H9 (cell line): ENCODE data around the gene ITK. TPM values are rescaled to one million over a fixed set of nuclear protein-coding genes. Genes with fewer than 3 reads are reported as not detected.
A peak's percentile ranks its signal among the peaks of the same experiment; 100 is the strongest.

Experiments
- DNase-seq: peaks from one replicate; pipeline ENCODE4 v3.0.0-alpha.2; 2017
- H2AFZ ChIP-seq: one replicate; pipeline ENCODE4 v1.6.1; 2013; ENCODE audit warnings: mild to moderate bottlenecking, low read length, control low read depth, moderate library complexity
- H2AK5ac ChIP-seq: 2 replicates; pipeline ENCODE4 v1.6.1; 2013; ENCODE audit warnings: low read length, control low read depth, mixed read lengths; ENCODE audit not compliant: insufficient read length
- H2BK120ac ChIP-seq: one replicate; pipeline ENCODE4 v1.6.1; 2013; ENCODE audit warnings: low read depth, mild to moderate bottlenecking, low read length, control low read depth, inconsistent platforms; ENCODE audit not compliant: poor library complexity, severe bottlenecking
- H2BK12ac ChIP-seq: 2 replicates; pipeline ENCODE4 v1.6.1; 2013; ENCODE audit warnings: low read length, control low read depth, mixed read lengths, low read depth; ENCODE audit not compliant: insufficient read length
- H2BK15ac ChIP-seq: 2 replicates; pipeline ENCODE4 v1.6.1; 2013; ENCODE audit warnings: low read depth, low read length, control low read depth
- H2BK20ac ChIP-seq: one replicate; pipeline ENCODE4 v1.6.1; 2013; ENCODE audit warnings: low read depth, mild to moderate bottlenecking, low read length, control low read depth, inconsistent platforms; ENCODE audit not compliant: poor library complexity, severe bottlenecking
- H2BK5ac ChIP-seq: 2 replicates; pipeline ENCODE4 v1.6.1; 2013; ENCODE audit warnings: low read length, control low read depth, mixed read lengths; ENCODE audit not compliant: insufficient read length
- H3K14ac ChIP-seq: 2 replicates; pipeline ENCODE4 v1.6.1; 2013; ENCODE audit warnings: low read length, control low read depth; ENCODE audit not compliant: insufficient read depth
- H3K18ac ChIP-seq: 2 replicates; pipeline ENCODE4 v1.6.1; 2013; ENCODE audit warnings: low read depth, mild to moderate bottlenecking, mixed read lengths, low read length, control low read depth; ENCODE audit not compliant: insufficient read length
- H3K23ac ChIP-seq: 2 replicates; pipeline ENCODE4 v1.6.1; 2013; ENCODE audit warnings: low read length, control low read depth, mixed read lengths, low read depth; ENCODE audit not compliant: insufficient read length
- H3K23me2 ChIP-seq: 2 replicates; pipeline ENCODE4 v1.6.1; 2013; ENCODE audit warnings: low read depth, mild to moderate bottlenecking, mixed read lengths, low read length, control low read depth; ENCODE audit not compliant: insufficient read length, poor library complexity, severe bottlenecking
- H3K27ac ChIP-seq: 2 replicates; pipeline ENCODE4 v1.5.1; 2013; ENCODE audit warnings: low read length, control low read depth, mixed read lengths, low read depth; ENCODE audit not compliant: insufficient read length
- H3K27me3 ChIP-seq: 2 replicates; pipeline ENCODE4 v1.6.1; 2013; ENCODE audit warnings: low read length, control low read depth, inconsistent platforms; ENCODE audit not compliant: insufficient read depth
- H3K4ac ChIP-seq: 2 replicates; pipeline ENCODE4 v1.6.1; 2013; ENCODE audit warnings: low read depth, mild to moderate bottlenecking, control low read depth, inconsistent platforms, low read length, moderate library complexity
- H3K4me1 ChIP-seq: 2 replicates; pipeline ENCODE4 v1.6.1; 2013; ENCODE audit warnings: low read length, control low read depth, inconsistent platforms; ENCODE audit not compliant: insufficient read depth
- H3K4me2 ChIP-seq: 2 replicates; pipeline ENCODE4 v1.6.1; 2013; ENCODE audit warnings: low read length, control low read depth, mixed read lengths; ENCODE audit not compliant: insufficient read length, insufficient read depth
- H3K56ac ChIP-seq: 2 replicates; pipeline ENCODE4 v1.6.1; 2013; ENCODE audit warnings: low read depth, mild to moderate bottlenecking, mixed read lengths, low read length, control low read depth; ENCODE audit not compliant: insufficient read length
- H3K79me1 ChIP-seq: 2 replicates; pipeline ENCODE4 v1.6.1; 2013; ENCODE audit warnings: low read depth, mild to moderate bottlenecking, moderate library complexity, low read length, control low read depth, inconsistent platforms; ENCODE audit not compliant: insufficient read depth, poor library complexity, severe bottlenecking
- H3K79me2 ChIP-seq: 2 replicates; pipeline ENCODE4 v1.6.1; 2013; ENCODE audit warnings: low read length, control low read depth, inconsistent platforms; ENCODE audit not compliant: insufficient read depth
- H3K9ac ChIP-seq: 2 replicates; pipeline ENCODE4 v1.6.1; 2013; ENCODE audit warnings: low read length, control low read depth, mixed read lengths; ENCODE audit not compliant: insufficient read length; ENCODE audit errors: extremely low read depth
- H3K9me3 ChIP-seq: one replicate; pipeline ENCODE4 v1.6.1; 2013; ENCODE audit warnings: low read depth, low read length, inconsistent platforms; ENCODE audit not compliant: control insufficient read depth
- H3T11ph ChIP-seq: one replicate; pipeline ENCODE4 v1.6.1; 2013; ENCODE audit warnings: mild to moderate bottlenecking, low read length, control low read depth, inconsistent platforms
- H4K20me1 ChIP-seq: one replicate; pipeline ENCODE4 v1.6.1; 2013; ENCODE audit not compliant: control insufficient read depth, insufficient read length, insufficient read depth
- H4K5ac ChIP-seq: 2 replicates; pipeline ENCODE4 v1.6.1; 2013; ENCODE audit warnings: low read depth, mild to moderate bottlenecking, mixed read lengths, low read length, control low read depth; ENCODE audit not compliant: insufficient read length
- H4K8ac ChIP-seq: replicated peaks from 2 replicates; pipeline ENCODE4 v1.6.1; 2013; ENCODE audit warnings: low read length, control low read depth, mixed read lengths, low read depth; ENCODE audit not compliant: insufficient read length
- H4K91ac ChIP-seq: 2 replicates; pipeline ENCODE4 v1.6.1; 2013; ENCODE audit warnings: low read depth, mild to moderate bottlenecking, moderate library complexity, mixed read lengths, low read length, control low read depth; ENCODE audit not compliant: insufficient read length
- H3K27ac Mint-ChIP-seq, 3 experiments: 2 replicates in 2 of 3; 3 replicates in 1 of 3; pipeline ENCODE4 v1.8.0; 2020 to 2021; ENCODE audit warnings: mixed read lengths in 3 of 3, mild to moderate bottlenecking in 1 of 3, moderate library complexity in 1 of 3
- H3K27me3 Mint-ChIP-seq: 2 replicates; pipeline ENCODE4 v1.8.0; 2021; ENCODE audit warnings: low read depth, mild to moderate bottlenecking, moderate library complexity, mixed read lengths
- H3K36me3 Mint-ChIP-seq, 3 experiments: 2 replicates in 2 of 3; 3 replicates in 1 of 3; pipeline ENCODE4 v1.8.0; 2020 to 2021; ENCODE audit warnings: low read depth in 3 of 3, mixed read lengths in 3 of 3; ENCODE audit not compliant: insufficient read depth in 1 of 3
- H3K4me1 Mint-ChIP-seq, 2 experiments: 2 replicates each; pipeline ENCODE4 v1.8.0; 2020; ENCODE audit warnings: mixed read lengths in 2 of 2
- H3K4me3 Mint-ChIP-seq, 2 experiments: 2 replicates in 1 of 2; 3 replicates in 1 of 2; pipeline ENCODE4 v1.8.0; 2020 to 2021; ENCODE audit warnings: mild to moderate bottlenecking in 2 of 2, mixed read lengths in 2 of 2, moderate library complexity in 1 of 2
- H3K9me3 Mint-ChIP-seq, 2 experiments: 2 replicates in 1 of 2; 3 replicates in 1 of 2; pipeline ENCODE4 v1.8.0; 2020; ENCODE audit warnings: mild to moderate bottlenecking in 2 of 2, mixed read lengths in 2 of 2, moderate library complexity in 1 of 2
- WGBS: extraction: QIAGEN DNeasy Blood & Tissue Kit; methylation state at CpG from one replicate; pipeline ENCODE4 v1.1.7; 2013; ENCODE audit warnings: missing lambda C conversion rate, low lambda C conversion rate, mixed read lengths; ENCODE audit not compliant: insufficient read length; ENCODE audit errors: extremely low coverage; 5-methylcytosine and 5-hydroxymethylcytosine counted together
- total RNA-seq: library from RNA; stranded (reverse); gene quantifications from 2 replicates; pipeline ENCODE4 v1.2.1, GENCODE V29; 2021
- TF ChIP-seq, protein P1 (sequence below): fragments of 200-600 bp; sonication (generic); conservative IDR thresholded peaks from 3 replicates; pipeline ENCODE4 v1.8.0; 2021; ENCODE audit warnings: antibody characterized with exemption, mild to moderate bottlenecking

The ITK gene
- total RNA-seq, 1 experiment from 2014 or later, result 0.22 TPM

DNA sequence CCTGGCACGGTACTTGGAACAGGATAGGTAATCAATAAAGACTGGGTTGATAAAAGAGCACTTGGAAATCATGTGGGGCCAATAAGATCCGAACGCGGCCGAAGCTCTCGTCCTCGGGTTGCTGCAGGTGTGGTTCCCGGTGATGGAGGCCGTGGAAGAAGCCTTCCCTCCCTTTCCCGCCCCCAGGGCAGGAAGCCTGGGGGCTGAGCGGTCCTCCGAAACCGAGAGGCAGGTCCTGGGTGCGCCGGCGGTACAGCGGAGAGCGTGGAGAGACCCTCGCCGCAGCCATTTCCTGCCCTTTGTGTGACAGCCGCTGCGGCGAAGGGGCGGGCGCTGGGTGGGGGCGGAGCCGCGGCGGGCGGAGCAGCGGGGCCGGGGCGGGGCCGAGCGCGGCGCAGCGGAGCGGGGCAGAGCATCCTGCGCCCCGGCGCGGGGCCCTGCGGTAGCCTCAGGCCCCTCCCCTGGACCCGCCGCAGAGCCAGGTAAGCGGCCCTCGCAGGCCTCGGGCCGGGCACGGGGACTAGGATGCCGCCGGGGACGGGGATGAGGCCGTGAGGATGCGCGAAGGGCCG lies 85.2 kb downstream of the ITK start, which contains the start of gene CYFIP2:
CYFIP2 (plus strand) TSS at position 410 of the 572 bp plus-strand sequence. CDS start 19,239 bp downstream, outside the sequence.
- DNase-seq, result peak; percentile 85
- H4K5ac ChIP-seq, result no peak within 1 kb of the TSS
- H3K4ac ChIP-seq, result no peak within 1 kb of the TSS
- H3K36me3 Mint-ChIP-seq, result no peaks in the 10 kb centered on the region; a peak in 1 of 7 replicates
- H2BK15ac ChIP-seq, result no peak within 1 kb of the TSS; the same call in 1 of the 2 replicates
- peaks cover 3% of the 10 kb centered on the region for H3K79me1 ChIP-seq
- H2BK5ac ChIP-seq, result no peak within 1 kb of the TSS
- H3K23me2 ChIP-seq, result no peaks in the 10 kb centered on the region
- H2AFZ ChIP-seq, result peak within 1 kb of the TSS; percentile 78
- no peak within 1 kb of the TSS for H2BK120ac ChIP-seq
- H3K27ac Mint-ChIP-seq, result peak within 1 kb of the TSS in 2 of 3 experiments; percentile 27 to 91; a peak in 3 of 7 replicates
- H3K27ac ChIP-seq, result no peak within 1 kb of the TSS
- peaks cover 39 to 41% of the 10 kb centered on the region in 2 experiments for H3K4me1 Mint-ChIP-seq
- peaks cover 12% of the 10 kb centered on the region for H3K27me3 Mint-ChIP-seq
- no peaks in the 10 kb centered on the region for H3K27me3 ChIP-seq
- no peaks in the 10 kb centered on the region for H3K9me3 ChIP-seq
- no peak within 1 kb of the TSS for H2AK5ac ChIP-seq
- peak within 1 kb of the TSS; percentile 34; the same call in 1 of the 2 replicates for H3K14ac ChIP-seq
- H2BK20ac ChIP-seq, result no peak within 1 kb of the TSS
- peaks cover 6% of the 10 kb centered on the region for H4K20me1 ChIP-seq
- no peak within 1 kb of the TSS for H3K23ac ChIP-seq
- H4K91ac ChIP-seq, result no peak within 1 kb of the TSS
- no peak within 1 kb of the TSS for H2BK12ac ChIP-seq
- H3K9me3 Mint-ChIP-seq, result no peaks in the 10 kb centered on the region; a peak in 1 of 5 replicates
- H3K9ac ChIP-seq, result peak within 1 kb of the TSS; percentile 7
- WGBS, result no CpG with 5 or more reads among the region's 58 CpGs
- H3K4me1 ChIP-seq, result peaks cover 10% of the 10 kb centered on the region; the same call in 1 of the 2 replicates
- TF ChIP-seq, protein P1, sequence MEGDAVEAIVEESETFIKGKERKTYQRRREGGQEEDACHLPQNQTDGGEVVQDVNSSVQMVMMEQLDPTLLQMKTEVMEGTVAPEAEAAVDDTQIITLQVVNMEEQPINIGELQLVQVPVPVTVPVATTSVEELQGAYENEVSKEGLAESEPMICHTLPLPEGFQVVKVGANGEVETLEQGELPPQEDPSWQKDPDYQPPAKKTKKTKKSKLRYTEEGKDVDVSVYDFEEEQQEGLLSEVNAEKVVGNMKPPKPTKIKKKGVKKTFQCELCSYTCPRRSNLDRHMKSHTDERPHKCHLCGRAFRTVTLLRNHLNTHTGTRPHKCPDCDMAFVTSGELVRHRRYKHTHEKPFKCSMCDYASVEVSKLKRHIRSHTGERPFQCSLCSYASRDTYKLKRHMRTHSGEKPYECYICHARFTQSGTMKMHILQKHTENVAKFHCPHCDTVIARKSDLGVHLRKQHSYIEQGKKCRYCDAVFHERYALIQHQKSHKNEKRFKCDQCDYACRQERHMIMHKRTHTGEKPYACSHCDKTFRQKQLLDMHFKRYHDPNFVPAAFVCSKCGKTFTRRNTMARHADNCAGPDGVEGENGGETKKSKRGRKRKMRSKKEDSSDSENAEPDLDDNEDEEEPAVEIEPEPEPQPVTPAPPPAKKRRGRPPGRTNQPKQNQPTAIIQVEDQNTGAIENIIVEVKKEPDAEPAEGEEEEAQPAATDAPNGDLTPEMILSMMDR, result no peak
- H3K79me2 ChIP-seq, result peaks cover 9% of the 10 kb centered on the region; the same call in 1 of the 2 replicates
- no peak within 1 kb of the TSS for H3K56ac ChIP-seq
- H3K4me2 ChIP-seq, result peak within 1 kb of the TSS; percentile 61
- no peak within 1 kb of the TSS for H3T11ph ChIP-seq
- peak within 1 kb of the TSS; percentile 82 to 92 for H3K4me3 Mint-ChIP-seq
- peak within 1 kb of the TSS; percentile 60 for H3K18ac ChIP-seq
- H4K8ac ChIP-seq, result no peak within 1 kb of the TSS
